PC-9 (cell line): Measurements from ENCODE around the gene GPR26.

Experiments used
- EZH2 ChIP-seq: fragments of 200-600 bp; sonication (generic); IDR thresholded peaks from 2 replicates; pipeline ENCODE4 v1.8.0; 2017; ENCODE audit warnings: antibody characterized with exemption, low read depth
- TF ChIP-seq, protein P1 (sequence below): fragments of 200-600 bp; sonication (generic); conservative IDR thresholded peaks from 2 replicates; pipeline ENCODE4 v1.6.1; 2017; ENCODE audit warnings: mixed run types, antibody characterized with exemption, mild to moderate bottlenecking, moderate library complexity

DNA sequence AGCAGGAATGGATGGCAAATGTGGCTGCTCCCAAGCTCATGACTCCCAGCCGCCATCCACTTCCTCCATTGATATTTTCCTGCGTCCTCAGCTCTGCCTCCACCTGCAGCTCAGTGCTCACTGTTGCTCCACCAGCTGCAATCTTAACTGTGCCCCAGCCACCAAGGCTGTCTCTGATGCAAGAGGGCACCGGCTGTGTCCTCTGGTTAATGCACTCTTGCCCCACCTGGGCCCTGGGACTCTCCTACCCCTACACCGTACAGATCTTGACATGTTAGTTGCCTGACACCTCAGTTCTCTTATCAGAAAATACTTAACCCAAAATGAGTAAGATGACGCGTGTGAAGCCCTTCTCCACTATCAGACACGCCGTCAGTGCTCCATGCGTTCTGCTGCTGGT lies 45.5 kb upstream of the GPR26 start:
- TF ChIP-seq, protein P1, sequence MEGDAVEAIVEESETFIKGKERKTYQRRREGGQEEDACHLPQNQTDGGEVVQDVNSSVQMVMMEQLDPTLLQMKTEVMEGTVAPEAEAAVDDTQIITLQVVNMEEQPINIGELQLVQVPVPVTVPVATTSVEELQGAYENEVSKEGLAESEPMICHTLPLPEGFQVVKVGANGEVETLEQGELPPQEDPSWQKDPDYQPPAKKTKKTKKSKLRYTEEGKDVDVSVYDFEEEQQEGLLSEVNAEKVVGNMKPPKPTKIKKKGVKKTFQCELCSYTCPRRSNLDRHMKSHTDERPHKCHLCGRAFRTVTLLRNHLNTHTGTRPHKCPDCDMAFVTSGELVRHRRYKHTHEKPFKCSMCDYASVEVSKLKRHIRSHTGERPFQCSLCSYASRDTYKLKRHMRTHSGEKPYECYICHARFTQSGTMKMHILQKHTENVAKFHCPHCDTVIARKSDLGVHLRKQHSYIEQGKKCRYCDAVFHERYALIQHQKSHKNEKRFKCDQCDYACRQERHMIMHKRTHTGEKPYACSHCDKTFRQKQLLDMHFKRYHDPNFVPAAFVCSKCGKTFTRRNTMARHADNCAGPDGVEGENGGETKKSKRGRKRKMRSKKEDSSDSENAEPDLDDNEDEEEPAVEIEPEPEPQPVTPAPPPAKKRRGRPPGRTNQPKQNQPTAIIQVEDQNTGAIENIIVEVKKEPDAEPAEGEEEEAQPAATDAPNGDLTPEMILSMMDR, result no peak
- no peak for TF ChIP-seq EZH2
